ENCODE measurements around the gene GABRB2. TPM values are rescaled to one million over a fixed set of nuclear protein-coding genes. Genes with fewer than 3 reads are reported as not detected.

GABRB2 gene
- total RNA-seq, 1 donor from 2014 or later: 0.20 TPM

GRCh38 chr5:161314033-161314432 lies 232.5 kb downstream of the GABRB2 start:
- H3K36me3 Mint-ChIP-seq (ENCODE audit: low read depth, unreplicated experiment): no peaks in the 10 kb centered on the region
- H3K27ac Mint-ChIP-seq (ENCODE audit: unreplicated experiment): no peak overlapping the region
- TF ChIP-seq EZH2 (IDR thresholded peaks at IDR 0.05; ENCODE audit: insufficient read depth, low read length): no peak
- no peak for TF ChIP-seq CTCF (IDR thresholded peaks at IDR 0.05; ENCODE audit: insufficient read depth, low read depth, low read length)
- no peaks in the 10 kb centered on the region for H3K9me3 ChIP-seq (ENCODE audit: insufficient read depth, low read depth, low read length)
- H3K4me1 Mint-ChIP-seq (ENCODE audit: low read depth, unreplicated experiment): peaks cover 5% of the 10 kb centered on the region
- no peak overlapping the region for H3K9ac ChIP-seq (ENCODE audit: low read length)
- H4K20me1 ChIP-seq (ENCODE audit: insufficient read depth, low read length): no peaks in the 10 kb centered on the region
- H3K27ac ChIP-seq (ENCODE audit: low read depth, low read length): no peak overlapping the region
- FAIRE-seq (no peak), DNase-seq (ENCODE audit: low read depth) (no peak)
- H3K36me3 ChIP-seq (ENCODE audit: insufficient read depth, low read length): no peaks in the 10 kb centered on the region
- no peak overlapping the region for H2AFZ ChIP-seq (ENCODE audit: low read depth, low read length)
- H3K9me3 Mint-ChIP-seq (ENCODE audit: unreplicated experiment): no peaks in the 10 kb centered on the region
- H3K79me2 ChIP-seq (ENCODE audit: insufficient read depth, low read length): no peaks in the 10 kb centered on the region
- H3K4me1 ChIP-seq (ENCODE audit: insufficient read depth, low read length): no peaks in the 10 kb centered on the region
- H3K27me3 ChIP-seq (ENCODE audit: insufficient read depth, low read length): no peaks in the 10 kb centered on the region
- no peaks in the 10 kb centered on the region for H3K27me3 Mint-ChIP-seq (ENCODE audit: low read depth, unreplicated experiment)
- H3K4me3 ChIP-seq (ENCODE audit: insufficient read depth, low read depth, low read length): no peak overlapping the region
- no peak overlapping the region for H3K4me3 Mint-ChIP-seq (ENCODE audit: unreplicated experiment)
- no peak overlapping the region for H3K4me2 ChIP-seq (ENCODE audit: low read length)

- no peaks in the 10 kb centered on the region for H3K27me3 ChIP-seq (ENCODE audit: insufficient read depth, low read length)
- no peaks in the 10 kb centered on the region for H3K36me3 Mint-ChIP-seq (ENCODE audit: low read depth, unreplicated experiment)
- H3K4me1 Mint-ChIP-seq (ENCODE audit: low read depth, unreplicated experiment): peaks cover 5% of the 10 kb centered on the region
- no peak overlapping the region for H3K27ac ChIP-seq (ENCODE audit: low read depth, low read length)
- H3K4me3 Mint-ChIP-seq (ENCODE audit: unreplicated experiment): no peak overlapping the region
- no peak overlapping the region for H3K27ac Mint-ChIP-seq (ENCODE audit: unreplicated experiment)
- no peaks in the 10 kb centered on the region for H3K79me2 ChIP-seq (ENCODE audit: insufficient read depth, low read length)
- H3K27me3 Mint-ChIP-seq (ENCODE audit: low read depth, unreplicated experiment): no peaks in the 10 kb centered on the region
- no peaks in the 10 kb centered on the region for H4K20me1 ChIP-seq (ENCODE audit: insufficient read depth, low read length)
- DNase-seq (ENCODE audit: low read depth) (no peak), FAIRE-seq (no peak)
- H3K4me3 ChIP-seq (ENCODE audit: insufficient read depth, low read depth, low read length): no peak overlapping the region
- no peaks in the 10 kb centered on the region for H3K36me3 ChIP-seq (ENCODE audit: insufficient read depth, low read length)
- H3K4me1 ChIP-seq (ENCODE audit: insufficient read depth, low read length): no peaks in the 10 kb centered on the region
- H3K4me2 ChIP-seq (ENCODE audit: low read length): no peak overlapping the region
- no peaks in the 10 kb centered on the region for H3K9me3 Mint-ChIP-seq (ENCODE audit: unreplicated experiment)
- no peak overlapping the region for H3K9ac ChIP-seq (ENCODE audit: low read length)
- H3K9me3 ChIP-seq (ENCODE audit: insufficient read depth, low read depth, low read length): no peaks in the 10 kb centered on the region
- H2AFZ ChIP-seq (ENCODE audit: low read depth, low read length): no peak overlapping the region
- TF ChIP-seq EZH2 (IDR thresholded peaks at IDR 0.05; ENCODE audit: insufficient read depth, low read length): no peak
- TF ChIP-seq CTCF (IDR thresholded peaks at IDR 0.05; ENCODE audit: insufficient read depth, low read depth, low read length): no peak
Measured at GRCh38 chr5:161312882-161313281, 233.6 kb downstream of the GABRB2 start.

GRCh38 chr5:161311965-161312364 lies 234.6 kb downstream of the GABRB2 start:
- no peaks in the 10 kb centered on the region for H4K20me1 ChIP-seq (ENCODE audit: insufficient read depth, low read length)
- no peaks in the 10 kb centered on the region for H3K27me3 ChIP-seq (ENCODE audit: insufficient read depth, low read length)
- no peak overlapping the region for H2AFZ ChIP-seq (ENCODE audit: low read depth, low read length)
- TF ChIP-seq CTCF (IDR thresholded peaks at IDR 0.05; ENCODE audit: insufficient read depth, low read depth, low read length): no peak
- TF ChIP-seq EZH2 (IDR thresholded peaks at IDR 0.05; ENCODE audit: insufficient read depth, low read length): no peak
- H3K4me1 ChIP-seq (ENCODE audit: insufficient read depth, low read length): no peaks in the 10 kb centered on the region
- H3K27me3 Mint-ChIP-seq (ENCODE audit: low read depth, unreplicated experiment): no peaks in the 10 kb centered on the region
- H3K36me3 Mint-ChIP-seq (ENCODE audit: low read depth, unreplicated experiment): no peaks in the 10 kb centered on the region
- H3K27ac Mint-ChIP-seq (ENCODE audit: unreplicated experiment): no peak overlapping the region
- no peak overlapping the region for H3K4me2 ChIP-seq (ENCODE audit: low read length)
- H3K4me1 Mint-ChIP-seq (ENCODE audit: low read depth, unreplicated experiment): peaks cover 5% of the 10 kb centered on the region
- no peak overlapping the region for H3K4me3 ChIP-seq (ENCODE audit: insufficient read depth, low read depth, low read length)
- H3K36me3 ChIP-seq (ENCODE audit: insufficient read depth, low read length): no peaks in the 10 kb centered on the region
- H3K9ac ChIP-seq (ENCODE audit: low read length): no peak overlapping the region
- no peaks in the 10 kb centered on the region for H3K9me3 Mint-ChIP-seq (ENCODE audit: unreplicated experiment)
- H3K9me3 ChIP-seq (ENCODE audit: insufficient read depth, low read depth, low read length): no peaks in the 10 kb centered on the region
- DNase-seq (ENCODE audit: low read depth) (no peak), FAIRE-seq (no peak)
- H3K4me3 Mint-ChIP-seq (ENCODE audit: unreplicated experiment): no peak overlapping the region
- no peak overlapping the region for H3K27ac ChIP-seq (ENCODE audit: low read depth, low read length)
- H3K79me2 ChIP-seq (ENCODE audit: insufficient read depth, low read length): no peaks in the 10 kb centered on the region

Measured in astrocyte (in vitro differentiated cells and primary cell).